ENCODE measurements around the gene C2CD3.
A peak's percentile ranks its signal among the peaks of the same experiment; 100 is the strongest.

Gene C2CD3

DNA sequence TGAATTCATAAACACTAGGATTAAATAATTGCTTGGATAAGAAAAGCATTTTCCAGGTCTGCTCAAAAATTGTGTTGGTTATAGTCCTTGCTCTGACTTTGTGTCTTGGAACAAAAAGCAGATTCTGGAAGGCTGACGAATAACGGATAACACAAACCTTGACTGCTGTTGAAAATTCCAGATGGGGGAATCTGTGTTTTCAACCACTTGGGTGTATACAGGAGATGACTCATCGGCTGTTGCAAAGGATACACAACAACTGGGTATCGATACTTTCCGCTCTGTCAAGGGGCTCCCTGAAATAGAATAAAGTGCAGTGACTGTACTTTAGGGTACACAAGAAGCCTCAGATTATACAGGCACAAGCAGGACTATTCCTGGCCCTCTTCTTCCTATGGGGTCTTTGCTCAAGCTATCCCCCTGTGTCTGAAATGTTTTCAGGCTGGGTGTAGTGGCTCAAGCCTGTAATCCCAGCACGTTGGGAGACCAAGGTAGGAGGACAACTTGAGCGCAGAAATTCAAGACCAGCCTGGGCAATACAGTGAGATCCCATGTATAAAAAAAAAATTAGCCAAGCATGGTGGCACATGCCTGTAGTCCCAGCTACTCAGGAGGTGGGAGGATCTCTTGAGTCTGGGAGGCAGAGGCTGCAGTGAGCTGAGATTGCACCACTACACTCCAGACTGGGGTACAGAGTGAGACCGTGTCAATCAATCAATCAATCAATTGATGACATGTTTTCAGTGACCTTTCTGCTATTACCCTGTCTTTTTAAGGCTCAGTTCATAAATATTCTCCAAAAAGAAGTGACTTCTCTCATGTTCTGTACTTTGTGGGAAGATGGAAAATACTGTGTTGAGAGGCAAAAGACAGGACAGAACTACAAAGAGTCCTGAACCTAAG, 113.3 kb downstream of the C2CD3 start:
- DNase-seq, result no peak

DNA sequence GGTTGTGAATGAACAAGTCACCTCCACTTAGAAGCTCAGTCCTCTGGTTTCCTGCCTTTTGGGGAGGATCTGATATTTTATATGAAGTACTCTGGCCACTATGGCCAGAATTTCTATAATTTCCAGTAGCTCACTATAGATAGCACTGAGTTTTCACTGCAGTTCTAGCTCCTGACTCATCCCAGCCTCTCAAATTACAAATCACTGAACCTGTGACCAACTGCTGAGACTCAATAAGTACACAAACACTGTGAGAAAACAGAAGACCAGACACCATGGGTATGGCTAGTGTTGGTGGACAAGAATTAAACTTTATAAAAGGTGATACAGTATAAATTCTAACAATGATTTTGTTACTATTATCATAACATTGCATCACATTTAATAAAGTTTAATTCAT, 114.9 kb downstream of the C2CD3 start:
- no peak for DNase-seq

DNA sequence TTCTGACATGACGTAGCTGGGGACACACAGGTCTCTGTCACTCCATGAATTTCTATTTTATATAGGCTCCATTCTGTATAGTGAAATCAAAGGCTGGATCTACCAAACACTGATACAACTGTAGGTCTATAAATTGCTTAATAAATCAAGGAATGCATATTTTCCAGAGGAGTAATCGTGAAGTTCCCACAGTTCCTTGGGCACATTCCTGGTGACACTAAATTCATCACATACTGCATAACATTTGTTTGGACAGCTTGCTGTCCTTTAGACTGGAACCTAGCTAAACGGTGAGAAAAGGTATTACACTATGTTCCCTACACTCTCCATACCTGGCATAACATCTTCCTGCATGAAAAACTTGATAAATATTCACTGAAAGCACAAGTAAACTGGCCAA, 120.3 kb downstream of the C2CD3 start:
- no peak for DNase-seq

DNA sequence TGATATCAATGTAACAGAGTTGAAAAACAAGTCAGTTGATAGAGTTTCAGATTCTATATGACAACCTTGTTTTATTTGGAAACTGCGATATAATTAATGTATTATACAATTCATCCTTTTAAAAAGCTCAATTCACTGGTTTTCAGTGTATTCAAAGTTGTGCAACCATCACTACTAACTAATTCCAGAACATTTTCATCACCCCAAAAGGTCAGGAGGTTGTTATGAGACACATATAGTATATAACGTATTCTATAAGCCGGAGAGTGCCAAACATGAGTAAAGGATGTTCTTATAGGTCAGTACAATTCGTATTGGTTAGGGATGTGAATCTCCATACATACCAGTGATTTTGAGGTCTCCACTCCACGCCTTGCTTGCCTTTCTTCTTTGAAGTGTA, 121.8 kb downstream of the C2CD3 start:
- no peak for DNase-seq

DNA sequence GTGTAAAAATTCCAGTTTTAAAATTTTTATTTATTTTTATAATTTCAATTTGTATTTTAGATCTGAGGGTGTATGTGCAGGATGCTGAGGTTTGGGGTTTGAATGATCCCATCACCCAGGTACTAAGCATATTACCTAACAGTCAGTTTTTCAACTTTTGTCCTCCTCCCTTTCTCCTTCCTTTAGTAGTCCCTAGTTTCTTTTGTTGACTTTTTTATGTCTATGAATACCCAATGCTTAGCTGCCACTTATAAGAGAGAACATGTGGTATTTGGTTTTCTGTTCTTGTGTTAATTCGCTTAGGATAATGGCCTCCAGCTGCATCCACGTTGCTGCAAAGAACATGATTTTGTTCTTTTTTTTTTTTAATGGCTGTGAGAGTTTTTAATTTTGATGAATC, 126.3 kb downstream of the C2CD3 start:
- DNase-seq, result no peak

DNA sequence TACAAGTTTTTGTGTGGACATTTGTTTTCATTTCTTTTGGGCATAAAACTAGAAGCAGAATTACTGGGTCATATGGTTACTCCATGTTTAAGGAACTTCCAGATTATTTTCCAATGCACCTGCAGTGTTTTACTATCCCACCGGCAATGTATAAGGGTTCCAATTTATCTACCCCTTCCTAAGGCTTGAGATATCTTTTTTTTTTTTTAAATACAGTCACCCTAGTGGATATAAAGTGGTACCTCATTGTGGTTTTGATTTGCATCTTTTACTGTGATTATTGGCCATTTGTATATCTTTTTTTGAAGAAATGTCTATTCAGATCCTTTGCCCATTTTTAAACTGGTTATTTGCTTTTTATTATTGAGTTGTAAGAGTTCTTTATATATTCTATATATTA, 127.4 kb downstream of the C2CD3 start:
- DNase-seq, result no peak

GRCh38 chr11:74037309-74037708, 133.5 kb downstream of the C2CD3 start:
- no peak for DNase-seq

DNA sequence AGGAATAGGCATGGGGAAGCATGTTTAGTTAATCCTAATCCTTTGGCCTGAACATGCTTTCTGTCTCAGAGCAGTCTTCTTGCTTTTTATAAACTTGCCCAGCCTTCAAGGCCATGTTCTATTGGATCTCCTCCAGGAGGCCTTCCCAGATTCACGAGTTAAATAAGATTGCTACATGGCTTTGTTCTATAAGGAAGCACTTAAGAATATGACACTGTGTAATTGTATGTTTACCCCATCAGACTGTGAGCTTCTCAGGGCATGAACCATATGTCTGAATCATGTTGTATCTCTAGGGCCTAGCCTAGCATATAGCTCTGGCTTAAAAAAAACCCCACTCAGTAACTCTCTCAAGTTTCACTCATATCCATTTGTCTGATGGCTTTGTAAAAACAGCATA, 135.5 kb downstream of the C2CD3 start:
- no peak for DNase-seq

- no peak for DNase-seq
Observed at GRCh38 chr11:74033046-74033445, 137.8 kb downstream of the C2CD3 start.

DNA sequence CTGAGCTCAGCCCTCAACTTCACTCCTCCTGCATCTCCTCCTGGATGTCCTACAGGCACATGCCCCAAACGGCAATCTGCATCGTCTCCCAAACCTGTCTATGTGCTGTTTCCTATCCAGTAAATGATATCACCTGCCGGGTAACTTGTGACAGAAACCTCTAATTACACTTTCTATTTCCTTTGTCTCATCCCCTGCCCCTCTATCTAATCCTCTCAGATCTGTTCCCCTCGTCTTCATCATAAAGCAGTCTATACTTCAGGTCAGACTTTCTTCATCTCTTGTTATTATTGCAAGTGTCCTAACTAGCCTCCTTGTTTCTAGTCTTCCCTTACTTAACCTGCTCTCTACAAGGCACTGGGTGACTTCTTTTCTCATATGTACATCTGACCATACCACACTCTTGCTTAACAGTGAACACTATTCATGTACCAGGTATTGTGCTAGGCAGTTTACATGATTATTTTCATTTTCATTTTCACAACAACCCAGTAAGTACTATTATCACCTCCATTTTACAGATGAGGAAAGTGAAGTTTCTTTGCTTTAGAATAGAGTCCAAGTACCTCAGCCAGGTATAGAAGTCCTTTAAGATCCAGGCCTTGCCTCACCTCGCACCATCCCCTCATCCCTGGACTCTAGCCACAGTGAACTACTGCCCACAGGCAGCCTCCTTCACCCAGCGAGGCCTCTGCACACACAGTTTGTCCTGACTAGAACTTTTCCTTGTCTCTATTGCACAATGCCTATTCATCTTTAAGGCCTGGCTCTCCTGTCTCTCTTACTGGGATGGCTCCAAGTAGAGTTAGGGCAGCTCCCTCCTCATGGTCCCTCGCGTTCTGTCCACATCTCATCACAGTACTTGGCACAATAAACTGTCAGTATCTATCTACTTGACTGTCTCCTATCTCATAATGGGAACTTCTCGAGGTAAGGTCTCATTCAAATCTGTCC, 139.8 kb downstream of the C2CD3 start:
- DNase-seq, result no peak

DNA sequence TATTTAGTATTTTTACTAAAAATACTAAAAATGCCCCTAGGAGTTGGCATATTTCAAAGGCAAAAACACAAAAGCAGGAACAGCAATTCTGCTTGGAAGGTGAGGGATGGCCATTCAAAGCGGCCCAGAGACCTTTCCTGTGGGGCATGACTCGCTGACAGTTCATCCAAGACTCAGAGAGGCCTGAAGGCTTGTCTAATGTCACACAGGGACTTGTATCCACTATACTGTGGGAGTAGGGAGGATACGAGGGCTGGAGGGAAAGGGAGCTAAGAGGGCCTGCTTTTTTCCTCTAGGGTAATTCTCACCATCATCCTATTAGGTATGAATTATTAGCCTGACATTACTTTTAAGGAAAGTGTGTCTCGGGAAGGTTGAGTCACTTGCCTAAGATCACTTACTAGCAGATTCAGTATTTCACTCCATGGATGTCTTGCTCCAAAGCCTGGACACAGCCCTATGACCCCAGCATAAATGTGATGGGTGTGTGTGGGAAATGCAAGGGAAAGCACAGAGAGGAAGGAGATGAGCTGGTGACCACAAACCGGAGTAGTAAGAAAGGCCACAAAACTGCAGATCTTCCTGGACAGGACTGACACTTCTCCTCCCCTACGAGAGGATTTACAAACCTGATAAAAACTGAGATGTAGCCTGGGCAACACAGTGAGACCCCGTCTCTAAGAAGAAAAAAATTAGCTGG, 145.2 kb downstream of the C2CD3 start:
- DNase-seq, result no peak

DNA sequence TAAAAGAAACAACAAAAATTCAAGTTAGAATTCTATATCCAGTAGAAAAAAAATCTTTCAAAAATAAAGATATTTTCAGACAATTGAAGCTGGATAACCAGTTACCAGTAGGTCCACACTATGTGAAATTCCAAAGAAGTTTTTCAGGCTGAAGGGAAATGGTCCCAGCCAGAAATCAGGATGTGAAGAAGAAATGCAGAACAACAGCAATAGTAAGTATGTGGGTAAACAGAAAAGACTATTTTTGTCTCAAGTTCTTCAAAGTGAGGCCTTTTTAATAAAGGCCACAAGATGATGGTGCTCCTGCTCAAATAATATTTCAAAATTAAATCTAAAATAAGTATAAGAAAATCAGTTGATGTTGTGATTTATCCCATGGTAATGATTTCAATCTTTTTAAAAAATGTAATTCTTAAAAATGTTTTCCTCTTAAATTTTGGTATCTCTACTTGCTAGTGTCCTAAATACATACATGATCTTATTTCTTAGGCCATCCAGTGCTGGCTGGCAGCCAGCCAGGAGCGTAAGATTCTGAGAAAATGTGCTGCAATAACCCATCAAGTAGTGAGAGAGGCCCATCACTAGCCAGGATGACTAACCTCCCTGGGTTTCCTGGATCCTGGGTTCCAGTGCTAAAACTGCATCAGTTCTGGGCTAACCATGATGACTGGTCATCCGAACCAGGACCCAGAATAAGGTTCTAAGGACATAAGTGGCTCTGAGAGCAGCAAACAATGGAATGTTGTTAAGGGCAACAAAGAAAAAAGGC, 146.4 kb downstream of the C2CD3 start:
- DNase-seq, result peak; percentile 79 to 81

- DNase-seq, result no peak
Observed at GRCh38 chr11:74023276-74023675, 147.5 kb downstream of the C2CD3 start.

DNA sequence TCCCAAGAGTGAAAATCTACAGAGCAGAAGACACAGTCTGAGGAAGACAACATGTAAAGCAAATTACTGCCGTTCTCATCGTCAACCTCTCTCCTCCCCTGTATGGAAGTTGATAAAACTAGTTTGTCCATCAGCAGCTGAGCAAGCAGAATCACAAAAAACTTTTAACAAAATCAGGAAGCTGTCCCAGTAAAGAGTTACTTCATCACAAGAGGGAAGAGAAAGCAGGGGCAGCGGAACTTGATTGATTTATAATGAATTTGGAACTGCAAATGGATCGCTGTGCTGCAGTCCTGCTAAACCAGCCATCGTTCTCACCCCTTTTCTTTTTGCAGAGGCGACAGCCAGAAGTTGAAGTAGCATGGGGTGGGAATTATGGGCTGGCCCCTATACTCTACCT, 148.3 kb downstream of the C2CD3 start:
- DNase-seq, result no peak

DNA sequence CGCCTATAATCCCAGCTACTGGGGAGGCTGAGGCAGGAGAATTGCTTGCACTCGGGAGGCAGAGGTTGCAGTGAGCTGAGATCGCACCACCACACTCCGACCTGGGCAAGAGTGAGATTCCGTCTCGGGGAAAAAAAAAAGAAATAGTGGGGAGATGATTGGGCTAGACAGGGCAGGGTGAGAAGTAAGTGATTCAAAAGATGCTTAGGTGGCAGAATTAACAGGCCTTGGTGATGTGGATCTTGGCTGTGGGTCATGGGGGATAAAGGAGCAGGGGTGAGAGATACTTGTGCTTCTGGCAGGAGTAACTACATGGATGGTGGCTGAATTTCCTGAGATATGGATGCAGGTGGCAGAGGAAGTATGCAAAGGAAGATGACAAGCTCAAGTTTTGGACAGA, 148.8 kb downstream of the C2CD3 start:
- no peak for DNase-seq

GRCh38 chr11:74020539-74020938, 150.3 kb downstream of the C2CD3 start:
- DNase-seq, result no peak

DNA sequence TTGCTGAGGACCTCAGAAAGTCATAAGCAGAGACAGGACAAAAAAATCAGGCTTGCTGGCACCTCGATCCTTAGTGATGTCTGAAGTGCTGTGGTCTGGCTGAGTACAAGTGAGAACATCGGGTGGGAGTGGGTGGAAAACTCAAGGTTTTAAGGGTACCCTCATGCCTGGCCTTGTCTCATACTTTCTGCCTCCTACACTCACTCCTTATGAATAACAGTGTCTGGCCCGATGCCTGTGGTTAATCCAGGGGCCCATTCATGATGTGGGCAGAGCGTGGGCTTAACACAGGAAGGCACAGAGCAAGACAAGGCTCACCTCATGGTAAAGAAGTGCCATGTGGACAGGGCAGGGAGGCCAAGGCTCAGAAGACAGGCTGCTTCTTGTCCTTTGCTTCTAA, 150.9 kb downstream of the C2CD3 start:
- peak; percentile 87 for DNase-seq

DNA sequence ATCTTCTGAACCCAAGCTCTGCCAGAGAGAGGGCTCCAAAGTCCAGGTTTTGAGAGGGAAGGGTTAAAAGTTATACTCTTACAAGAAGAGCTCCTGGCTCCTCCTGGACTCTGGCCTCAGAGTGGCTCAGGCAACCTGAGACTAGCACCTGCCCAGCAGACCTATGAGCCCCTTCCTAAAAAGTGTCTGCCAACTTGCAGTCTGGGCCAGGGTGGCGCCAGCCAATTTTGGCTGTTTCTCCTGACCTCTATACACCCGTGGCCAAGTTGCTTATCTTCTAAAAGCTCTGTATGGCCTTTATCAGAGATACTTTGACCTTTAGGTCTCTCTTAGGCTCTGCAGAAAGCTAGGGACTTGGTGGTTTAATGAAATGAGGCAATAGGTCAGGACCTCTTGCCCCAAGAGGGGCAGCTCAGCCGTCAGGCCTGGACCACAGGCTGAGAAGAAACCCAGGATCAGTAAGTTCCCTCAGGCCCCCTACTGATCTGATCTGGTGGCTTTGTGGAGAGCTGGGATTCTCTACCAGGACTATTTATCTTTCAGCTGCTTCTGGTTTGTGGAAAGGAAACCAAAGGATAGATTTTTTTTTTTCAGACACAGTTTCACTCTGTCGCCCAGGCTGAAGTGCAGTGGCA, 151.6 kb downstream of the C2CD3 start:
- peak in 1 of 2 experiments; percentile 54 for DNase-seq

GRCh38 chr11:74018331-74019005, 152.3 kb downstream of the C2CD3 start:
- DNase-seq, result no peak

- no peak for DNase-seq
Observed at GRCh38 chr11:74017631-74018030, 153.2 kb downstream of the C2CD3 start.

All from activated T-cell treated with anti-CD3 and anti-CD28 coated beads, Interleukin-2, amount 50 U/mL, for 48 hours (primary cell).